Measurements from ENCODE around the gene RPL12.
A peak's percentile ranks its signal among the peaks of the same experiment; 100 is the strongest.

RPL12 gene

GRCh38 chr9:127444921-127445850 lies 6.0 kb downstream of the RPL12 start:
- DNase-seq (ENCODE audit: insufficient read length, low spot score) (no peak), FAIRE-seq (no peak)

DNA sequence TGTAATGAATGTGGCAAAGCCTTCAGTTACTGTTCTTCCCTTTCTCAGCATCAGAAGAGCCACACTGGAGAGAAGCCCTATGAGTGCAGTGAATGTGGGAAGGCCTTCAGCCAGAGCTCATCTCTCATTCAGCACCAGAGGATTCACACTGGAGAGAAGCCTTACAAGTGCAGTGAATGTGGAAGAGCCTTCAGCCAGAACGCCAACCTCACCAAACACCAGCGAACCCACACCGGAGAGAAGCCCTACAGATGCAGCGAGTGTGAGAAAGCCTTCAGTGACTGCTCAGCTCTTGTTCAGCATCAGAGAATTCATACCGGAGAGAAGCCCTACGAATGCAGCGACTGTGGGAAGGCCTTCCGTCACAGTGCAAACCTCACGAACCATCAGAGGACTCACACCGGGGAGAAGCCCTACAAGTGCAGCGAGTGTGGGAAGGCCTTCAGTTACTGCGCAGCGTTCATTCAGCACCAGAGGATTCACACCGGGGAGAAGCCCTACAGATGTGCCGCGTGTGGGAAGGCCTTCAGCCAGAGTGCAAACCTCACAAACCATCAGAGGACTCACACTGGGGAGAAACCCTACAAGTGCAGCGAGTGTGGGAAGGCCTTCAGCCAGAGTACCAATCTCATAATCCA lies 6.8 kb downstream of the RPL12 start:
- DNase-seq (ENCODE audit: insufficient read length, low spot score) (no peak), FAIRE-seq (no peak)

DNA sequence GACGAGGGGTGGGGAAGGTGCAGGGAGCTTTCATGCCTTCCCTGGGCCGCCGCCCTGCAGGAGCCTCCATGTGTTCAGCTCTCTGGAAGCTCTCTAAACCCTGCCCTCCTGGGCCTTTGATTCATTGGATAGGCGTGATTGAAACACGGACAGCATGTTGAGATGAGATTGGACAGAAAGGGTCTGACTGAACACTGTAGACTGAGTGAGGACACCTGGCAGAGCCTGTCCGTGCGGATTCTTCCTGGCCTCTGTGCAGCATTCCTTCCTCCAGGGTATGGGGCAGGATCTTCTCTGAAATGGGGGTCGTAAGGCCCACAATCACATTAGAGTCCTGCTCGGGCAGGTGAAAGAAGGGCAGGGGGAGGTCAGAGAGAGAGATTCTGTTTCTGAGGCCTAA lies 12.8 kb downstream of the RPL12 start:
- no peak for DNase-seq (ENCODE audit: insufficient read length, low spot score)
- FAIRE-seq = no peak

GRCh38 chr9:127437497-127438264 lies 13.5 kb downstream of the RPL12 start:
- FAIRE-seq (no peak), DNase-seq (ENCODE audit: insufficient read length, low spot score) (no peak)

DNA sequence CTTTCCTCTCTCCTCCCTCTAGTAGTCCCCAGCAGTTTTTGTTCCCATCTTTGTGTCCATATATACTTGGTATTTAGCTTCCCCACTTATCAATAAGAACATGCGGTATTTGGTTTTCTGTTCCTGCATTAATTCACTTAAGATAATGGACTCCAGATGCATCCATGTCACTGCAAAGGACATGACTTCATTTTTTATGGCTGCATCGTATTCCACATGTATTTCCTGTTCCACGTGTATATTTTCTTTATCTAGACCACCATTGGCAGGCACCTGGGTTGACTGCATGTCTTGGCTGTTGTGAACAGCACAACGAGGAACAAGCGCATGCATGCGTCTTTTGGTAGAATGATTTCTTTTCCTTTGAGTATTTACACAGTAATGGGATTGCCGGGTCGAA lies 20.8 kb downstream of the RPL12 start:
- FAIRE-seq (no peak), DNase-seq (ENCODE audit: insufficient read length, low spot score) (no peak)

DNA sequence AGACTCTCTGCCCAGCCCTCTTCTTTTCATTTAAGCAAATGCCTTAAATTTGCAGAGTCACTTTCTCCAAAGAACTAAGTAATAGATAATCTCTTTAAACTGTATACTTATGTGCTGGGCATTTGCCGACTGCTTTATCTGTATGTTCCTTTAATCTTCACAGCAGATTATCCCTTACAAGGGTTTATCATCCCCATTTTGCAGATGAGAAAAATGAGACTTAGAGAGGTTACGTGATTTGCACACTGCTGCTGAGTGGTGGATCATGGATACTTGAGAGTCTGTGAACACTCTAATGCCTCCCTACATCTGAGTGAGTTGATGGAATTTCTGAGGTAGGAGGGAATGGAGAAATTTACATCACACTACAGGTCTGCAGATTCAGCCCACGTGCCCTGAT lies 22.9 kb downstream of the RPL12 start:
- DNase-seq (ENCODE audit: insufficient read length, low spot score) = no peak
- no peak for FAIRE-seq

DNA sequence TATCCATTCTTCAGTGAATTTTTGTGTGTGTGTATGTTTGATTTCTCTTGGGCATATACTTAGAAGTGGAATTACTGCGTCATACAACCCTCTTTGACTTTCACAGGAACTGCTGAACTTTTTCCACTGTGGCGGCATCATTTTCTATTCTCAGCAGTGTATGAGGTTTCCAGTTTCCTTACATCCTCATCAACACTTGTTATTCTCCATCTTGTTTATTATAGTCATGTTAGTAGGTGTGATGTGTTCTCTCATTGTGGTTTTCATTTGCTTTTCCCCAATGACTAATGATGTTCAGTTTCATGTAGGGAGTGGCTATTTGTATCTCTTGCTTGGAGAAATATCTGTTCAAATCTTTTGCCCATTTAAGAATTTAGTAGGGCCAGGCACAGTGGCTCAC lies 24.4 kb downstream of the RPL12 start:
- FAIRE-seq (no peak), DNase-seq (ENCODE audit: insufficient read length, low spot score) (no peak)

- no peak for DNase-seq (ENCODE audit: insufficient read length, low spot score)
- no peak for FAIRE-seq
Observed at GRCh38 chr9:127424676-127424999, 26.6 kb downstream of the RPL12 start.

DNA sequence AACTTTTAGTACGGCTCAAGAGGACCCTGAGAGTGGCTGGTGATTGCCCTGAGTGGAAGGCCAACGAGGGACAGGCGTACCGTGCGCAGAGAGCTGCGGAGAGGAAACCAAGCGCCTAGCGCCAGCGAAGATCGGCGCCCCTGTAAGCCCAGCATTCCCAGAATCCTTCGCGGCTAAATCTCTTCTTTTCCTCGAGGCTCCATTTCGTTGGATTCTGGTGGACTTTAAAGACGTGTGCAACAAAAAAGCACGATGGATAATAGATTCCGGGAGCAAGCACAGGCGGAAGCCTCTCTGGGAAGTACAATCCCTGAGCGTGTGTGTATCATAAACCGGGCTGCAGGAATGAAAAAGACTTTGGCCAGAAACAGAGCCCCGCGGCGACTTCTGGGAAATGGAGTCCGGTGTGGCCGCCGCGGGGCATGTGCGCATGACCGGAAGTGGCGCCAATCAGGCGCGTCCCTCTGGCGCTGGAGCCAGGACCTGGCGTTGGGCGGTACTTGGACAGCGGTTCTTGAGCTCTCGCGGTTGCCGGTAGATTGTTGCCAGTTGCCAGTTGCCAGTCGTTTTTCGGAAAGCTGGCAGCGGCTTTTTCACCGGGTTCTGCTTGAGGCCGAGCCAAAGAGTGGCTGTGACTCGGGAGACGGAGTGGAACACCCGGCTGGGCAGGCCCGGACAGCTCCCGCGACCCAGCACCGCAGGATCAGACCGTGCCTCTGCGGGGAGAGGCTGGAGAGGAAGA lies 27.1 kb downstream of the RPL12 start, which contains the start of gene ZNF79:
Gene ZNF79, plus strand, starts transcription at position 449 of the 742 bp plus-strand sequence. CDS start 406 bp downstream, outside the sequence.
- FAIRE-seq = no peak
- DNase-seq (ENCODE audit: insufficient read length, low spot score) = peak; percentile 95

DNA sequence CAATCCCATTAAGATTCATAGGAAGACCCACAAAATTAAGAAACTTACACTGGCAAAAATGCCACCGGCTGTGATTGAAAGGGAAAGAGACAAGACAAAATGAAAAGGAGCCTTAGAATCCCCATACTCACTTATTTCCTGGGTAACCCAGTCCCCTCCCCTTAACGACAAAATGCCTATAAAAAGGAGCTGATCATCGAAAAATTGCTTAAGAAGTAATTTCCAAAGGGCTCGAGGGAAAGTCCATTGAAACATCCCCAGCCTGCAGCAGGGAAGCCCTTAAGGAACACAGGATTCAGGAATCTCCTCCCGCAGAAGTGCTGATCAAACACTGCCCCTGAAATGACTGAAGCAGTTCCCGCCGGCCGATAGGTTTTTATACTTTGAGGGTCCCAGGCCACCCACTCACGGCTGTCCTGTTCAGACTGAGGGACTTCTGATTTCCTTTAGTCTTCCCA lies 27.7 kb downstream of the RPL12 start:
- FAIRE-seq (no peak), DNase-seq (ENCODE audit: insufficient read length, low spot score) (no peak)

GRCh38 chr9:127422787-127423186 lies 28.4 kb downstream of the RPL12 start:
- DNase-seq (ENCODE audit: insufficient read length, low spot score) = no peak
- no peak for FAIRE-seq

- FAIRE-seq (no peak), DNase-seq (ENCODE audit: insufficient read length, low spot score) (no peak)
Observed at GRCh38 chr9:127422133-127422782, 28.9 kb downstream of the RPL12 start.

GRCh38 chr9:127421057-127421456 lies 30.1 kb downstream of the RPL12 start:
- DNase-seq (ENCODE audit: insufficient read length, low spot score) = no peak
- FAIRE-seq = no peak

DNA sequence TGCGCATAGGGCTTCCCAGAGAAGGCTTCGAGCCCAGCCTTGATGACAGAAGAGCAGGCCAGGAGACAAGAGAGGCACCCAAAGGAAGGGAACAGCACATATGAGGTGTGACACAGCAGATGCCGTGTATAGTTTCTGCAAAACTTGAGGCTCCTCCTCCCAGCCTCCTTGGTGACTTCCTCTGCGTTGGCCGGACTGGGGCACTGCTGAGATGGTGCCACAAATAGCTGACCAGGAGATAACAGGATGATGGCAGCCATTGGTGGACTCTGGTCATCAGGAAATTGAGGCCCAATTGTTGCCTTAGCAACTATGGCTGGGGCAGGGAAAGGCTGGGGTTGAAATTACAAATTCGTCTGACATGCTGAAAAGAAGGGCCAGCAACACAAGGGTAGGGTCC lies 31.9 kb downstream of the RPL12 start:
- DNase-seq (ENCODE audit: insufficient read length, low spot score) = no peak
- no peak for FAIRE-seq

DNA sequence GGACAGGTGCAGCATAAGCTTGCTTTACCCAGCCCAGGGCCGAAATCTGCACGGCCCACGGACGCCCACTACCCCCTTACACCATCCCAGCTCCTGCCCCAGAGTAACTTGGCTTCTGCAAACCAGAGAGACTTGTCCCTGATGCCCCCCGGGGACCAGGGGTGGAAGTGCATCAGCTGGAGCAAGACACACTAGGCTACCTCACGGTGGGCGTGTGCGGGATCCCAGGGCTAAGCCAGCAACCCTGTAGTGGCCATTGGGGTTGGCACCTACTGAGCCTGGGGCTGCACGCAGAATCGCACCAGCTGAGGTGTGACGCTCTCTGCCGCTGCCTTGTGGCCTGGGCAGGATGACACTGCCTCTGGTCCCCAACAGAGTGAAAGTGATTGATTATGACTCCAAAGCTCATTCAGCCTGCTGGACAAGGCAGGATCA lies 33.2 kb downstream of the RPL12 start:
- FAIRE-seq (no peak), DNase-seq (ENCODE audit: insufficient read length, low spot score) (peak; percentile 48)

DNA sequence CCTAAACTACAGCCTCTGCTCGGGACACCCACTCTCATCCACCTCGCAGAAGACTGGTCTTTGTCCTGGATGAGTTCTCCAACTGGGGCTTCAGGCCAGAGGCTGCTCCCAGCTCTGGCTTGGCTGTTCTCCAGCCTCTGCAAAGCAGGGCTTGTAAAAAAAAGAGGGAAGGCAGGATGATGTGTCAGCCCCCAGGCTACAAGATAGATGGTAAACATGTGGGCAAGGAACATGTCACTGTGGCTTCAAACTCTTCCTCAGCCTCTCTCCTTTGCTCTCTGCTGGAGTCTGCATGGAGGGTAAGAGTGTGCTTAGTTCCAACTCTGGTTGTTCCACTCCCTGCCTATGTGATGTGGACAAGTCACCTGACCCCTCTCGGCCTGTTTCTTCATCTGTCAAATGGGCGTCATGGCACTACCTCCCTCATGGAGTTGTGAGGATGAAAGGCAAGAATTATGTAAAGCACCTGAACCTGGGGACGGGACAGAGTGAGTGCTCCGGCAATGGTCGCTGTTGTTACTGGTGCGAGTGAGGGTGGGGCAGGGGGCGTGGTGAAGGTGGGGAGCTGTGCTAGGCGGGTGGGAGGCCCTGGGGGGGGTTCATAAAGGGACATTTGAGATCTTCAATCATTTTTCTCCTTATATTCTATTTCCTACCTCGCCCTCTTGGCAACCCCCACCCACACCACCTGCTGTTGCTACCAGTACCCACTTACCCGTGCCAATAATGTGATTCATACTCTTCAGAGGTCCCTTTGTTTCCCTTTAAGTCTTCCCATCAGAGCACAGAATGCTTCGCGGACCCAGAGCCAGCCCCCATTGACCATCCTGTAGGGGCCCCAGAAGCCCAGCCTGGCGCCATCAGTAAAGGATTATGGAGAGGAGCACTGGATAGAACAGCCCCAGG lies 33.8 kb downstream of the RPL12 start:
- FAIRE-seq (no peak), DNase-seq (ENCODE audit: insufficient read length, low spot score) (no peak)

- DNase-seq (ENCODE audit: insufficient read length, low spot score) = no peak
- no peak for FAIRE-seq
Observed at GRCh38 chr9:127415657-127416056, 35.5 kb downstream of the RPL12 start.

DNA sequence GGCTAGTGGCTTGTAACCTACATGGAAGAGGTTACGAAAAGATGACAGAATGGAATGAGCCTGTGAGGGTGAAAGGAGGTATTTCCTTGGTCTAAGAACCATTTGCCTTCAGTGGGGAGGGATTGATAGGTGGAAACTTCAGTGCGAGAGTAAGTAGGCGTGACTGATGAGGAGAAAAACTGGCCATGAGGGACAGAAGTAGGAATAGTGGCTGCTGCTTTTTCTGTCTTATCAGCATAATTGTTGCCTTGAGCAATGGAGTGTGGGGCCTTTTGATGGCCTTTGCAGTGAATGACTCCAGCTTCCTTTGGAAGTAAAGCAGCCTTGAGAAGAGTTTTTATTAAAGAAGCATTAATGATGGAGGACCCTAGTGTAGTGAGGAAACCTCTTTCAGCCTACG lies 36.1 kb downstream of the RPL12 start:
- DNase-seq (ENCODE audit: insufficient read length, low spot score) (no peak), FAIRE-seq (no peak)

DNA sequence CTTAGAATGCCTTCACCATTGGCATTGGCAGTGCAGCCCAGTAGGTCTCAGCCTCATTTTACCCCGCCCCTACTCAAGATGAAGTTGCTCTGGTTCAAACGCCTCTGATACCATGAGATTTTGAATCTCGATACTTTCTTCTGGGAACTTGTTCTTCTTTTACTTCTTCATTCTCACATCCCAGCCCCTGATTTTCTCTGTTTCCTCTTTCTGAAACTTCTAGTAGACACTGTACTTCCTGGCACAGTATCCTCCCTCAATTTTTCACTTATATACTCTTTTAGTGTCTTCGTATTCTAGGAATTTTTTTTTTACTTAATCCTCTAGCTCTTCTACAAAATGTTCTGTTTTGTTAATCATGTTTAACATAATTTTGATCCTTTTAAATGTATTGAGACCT lies 40.1 kb downstream of the RPL12 start:
- FAIRE-seq (no peak), DNase-seq (ENCODE audit: insufficient read length, low spot score) (no peak)
